Stimulated activated CD4-positive, alpha-beta T cell treated with anti-CD3 and anti-CD28 coated beads, Interleukin-15, amount 100 ng/mL, for 24 hours (primary cell): ENCODE results near the gene DPYSL3.

Source experiments
- DNase-seq: peaks from one replicate; pipeline ENCODE4 v3.0.0-alpha.2; 2020

The DPYSL3 gene

GRCh38 chr5:147434049-147434448, 75.8 kb downstream of the DPYSL3 start:
- no peak for DNase-seq

- DNase-seq, result no peak
Measured at GRCh38 chr5:147432323-147432722, 77.5 kb downstream of the DPYSL3 start.

GRCh38 chr5:147431586-147431985, 78.3 kb downstream of the DPYSL3 start:
- DNase-seq, result no peak

- no peak for DNase-seq
Measured at GRCh38 chr5:147430628-147431027, 79.2 kb downstream of the DPYSL3 start.

GRCh38 chr5:147427521-147428401, 82.1 kb downstream of the DPYSL3 start:
- DNase-seq, result no peak

- DNase-seq, result no peak
Measured at GRCh38 chr5:147426640-147427327, 83.1 kb downstream of the DPYSL3 start.

GRCh38 chr5:147418613-147419012, 91.3 kb downstream of the DPYSL3 start:
- DNase-seq, result no peak

- DNase-seq, result no peak
Measured at GRCh38 chr5:147417135-147417813, 92.6 kb downstream of the DPYSL3 start.

- no peak for DNase-seq
Measured at GRCh38 chr5:147415651-147416050, 94.2 kb downstream of the DPYSL3 start.

- DNase-seq, result no peak
Measured at GRCh38 chr5:147413266-147413665, 96.6 kb downstream of the DPYSL3 start.

GRCh38 chr5:147412561-147412960, 97.3 kb downstream of the DPYSL3 start:
- no peak for DNase-seq

- DNase-seq, result no peak
Measured at GRCh38 chr5:147411359-147412319, 98.2 kb downstream of the DPYSL3 start.

GRCh38 chr5:147410496-147411358, 99.1 kb downstream of the DPYSL3 start:
- DNase-seq, result no peak

- no peak for DNase-seq
Measured at GRCh38 chr5:147408980-147409379, 100.9 kb downstream of the DPYSL3 start.

GRCh38 chr5:147407094-147407681, 102.7 kb downstream of the DPYSL3 start:
- DNase-seq, result no peak

- DNase-seq, result no peak
Measured at GRCh38 chr5:147406636-147407035, 103.2 kb downstream of the DPYSL3 start.

- DNase-seq, result no peak
Measured at GRCh38 chr5:147404706-147405105, 105.2 kb downstream of the DPYSL3 start.

- no peak for DNase-seq
Measured at GRCh38 chr5:147403651-147404640, 105.9 kb downstream of the DPYSL3 start.

- no peak for DNase-seq
Measured at GRCh38 chr5:147400881-147401280, 109.0 kb downstream of the DPYSL3 start.
